Heart left ventricle (tissue), 16 donors: ENCODE results near the gene SLC9A8. TPM values are rescaled to one million over a fixed set of nuclear protein-coding genes. Genes with fewer than 3 reads are reported as not detected.

ENCODE experiments used
- ATAC-seq, 4 donors: fragments of 200-7000 bp; cut with Tn5 transposase; one replicate each; pipeline ENCODE4 v1.9.1; 2020 to 2022; ENCODE audit warnings: moderate library complexity in 4 of 4, mild to moderate bottlenecking in 3 of 4, moderate number of reproducible peaks in 1 of 4
- DNase-seq, 5 donors: peaks; one replicate each; pipeline ENCODE4 v3.0.0-alpha.2; 2020
- H3K27ac ChIP-seq, 12 donors: fragments of 200-600 bp; sonication (generic) in 4 of 12; one replicate each; pipeline versions ENCODE4 v1.5.0 to v1.8.0; 2016 to 2022; ENCODE audit warnings: mild to moderate bottlenecking in 2 of 12
- H3K27me3 ChIP-seq, 9 donors: fragments of 200-600 bp; sonication (generic) in 2 of 9; one replicate each; pipeline versions ENCODE4 v1.5.1 to v1.8.0; 2016 to 2022; ENCODE audit warnings: mild to moderate bottlenecking in 3 of 9
- H3K36me3 ChIP-seq, 9 donors: fragments of 200-600 bp; sonication (generic) in 2 of 9; one replicate each; pipeline versions ENCODE4 v1.5.0 to v1.8.0; 2018 to 2022; ENCODE audit warnings: mild to moderate bottlenecking in 2 of 9
- H3K4me1 ChIP-seq, 12 donors: fragments of 200-600 bp; sonication (generic) in 4 of 12; one replicate each; pipeline versions ENCODE4 v1.5.0 to v1.8.0; 2016 to 2022; ENCODE audit warnings: mild to moderate bottlenecking in 3 of 12
- H3K4me3 ChIP-seq, 12 donors: fragments of 200-600 bp; sonication (generic) in 4 of 12; one replicate each; pipeline versions ENCODE4 v1.5.0 to v1.8.0; 2017 to 2022; ENCODE audit warnings: mild to moderate bottlenecking in 9 of 12, moderate library complexity in 4 of 12
- H3K9me3 ChIP-seq, 12 donors: fragments of 200-600 bp; sonication (generic) in 4 of 12; one replicate each; pipeline versions ENCODE4 v1.5.0 to v1.8.0; 2016 to 2022; ENCODE audit warnings: mild to moderate bottlenecking in 1 of 12
- CTCF ChIP-seq, 12 donors: fragments of 200-600 bp; sonication (generic) in 4 of 12; IDR thresholded peaks; one replicate each; pipeline versions ENCODE4 v1.5.0 to v1.8.0; 2018 to 2022; ENCODE audit warnings: antibody characterized with exemption in 12 of 12, mild to moderate bottlenecking in 5 of 12
- POLR2A ChIP-seq, 2 donors: fragments of 450-650 bp; IDR thresholded peaks; one replicate each; pipeline ENCODE4 v1.6.1; 2017; ENCODE audit warnings: antibody characterized with exemption in 2 of 2, mild to moderate bottlenecking in 2 of 2, moderate library complexity in 2 of 2
- WGBS, 4 donors: extraction: QIAGEN DNeasy Blood & Tissue Kit in 2 of 4; methylation state at CpG; one replicate each; pipeline versions ENCODE4 v1.1.5 to v1.1.7; 2013 to 2018; 5-methylcytosine and 5-hydroxymethylcytosine counted together
- intact Hi-C, 10 donors: fragments of 100-400 bp; cut with DNase I; formaldehyde crosslinking; loops; one replicate each; pipeline versions ENCODE4 v1.11.1 to v1.14.2; 2022
- polyA plus RNA-seq, 2 donors: library from polyadenylated mRNA; stranded (reverse); fragments of 200-250 nt; gene quantifications; one replicate each; pipeline ENCODE4 v1.2.3, GENCODE V29; 2013
- total RNA-seq, 9 donors: library from RNA; depleted of rRNA in 2 of 9; stranded (reverse); fragments of >200 nt in 2 of 9; fragmentation: NEBNext Ultra II Directional in 3 of 9; extraction: Animal tissue kit (Norgen Biotek cat#: 25700) in 3 of 9; gene quantifications; one replicate each; pipeline versions ENCODE4 v1.1.0 to v1.2.4, GENCODE V29; 2016 to 2023
- donor health status: ischemic (EF 13 %, LVEDD 7.1; RV severe dilation, severe dysfunction).
- donor health status: healthy with polysubstance abuse.
- donor health status: DM: no; HTN: yes; CAD: no.
- donor health status: DM: no; HTN: no; CAD: no.
- donor health status: ischemic (EF 25% LVEDD 6.9; RV normal size, moderate dysfunction).
- donor health status: ischemic (EF 25% LVEDD 5.7; RV mildly dilated, moderate dysfunction).
- donor health status: healthy.
- donor health status: DM: yes; HTN: yes; CAD: no.
- donor health status: ischemic (EF 35%, LVEDD 5.7; RV mildly dilated, moderate dysfunction).
- donor health status: nonischemic (EF 11% LVEDD 7.7; RV severe dilation, severe dysfunction).
- donor health status: DM: yes; HTN: yes; CAD: no.
- donor health status: PGD.
- donor health status: ischemic (EF 29% LVEDD 5.4; RV normal size, mild dysfunction).
- donor health status: nonischemic (EF 23%, LVEDD 6.1; RV moderate dilation, normal function).

The SLC9A8 gene
- total and polyA plus RNA-seq, 11 donors: 4.6 to 12.5 (median 6.2) TPM

DNA sequence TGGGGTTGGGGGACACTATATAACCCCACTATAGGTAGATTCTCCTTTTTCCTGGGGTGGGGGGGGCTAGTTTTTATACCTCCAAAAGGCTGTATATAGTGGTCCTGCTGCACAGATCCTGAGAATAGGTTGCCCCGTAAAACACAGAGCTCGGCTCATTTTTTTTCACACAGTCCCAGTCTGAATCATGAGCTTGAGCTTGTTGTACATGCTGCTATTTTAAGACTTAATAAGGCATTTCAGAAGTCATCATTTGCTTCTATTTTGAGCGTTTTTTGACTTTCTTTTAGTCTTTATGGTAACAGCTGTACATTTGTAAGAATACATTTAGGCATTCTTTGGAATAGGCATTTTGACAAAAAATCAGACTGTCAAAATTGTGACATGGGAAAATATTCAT, 30.5 kb downstream of the SLC9A8 start:
- WGBS, 4 donors: 43 to 76% (median 54%) methylated on average over 3 of the region's 3 CpGs
- H3K4me3 ChIP-seq: no peak overlapping the region
- no peaks in the 10 kb centered on the region for H3K27me3 ChIP-seq
- TF ChIP-seq CTCF (IDR thresholded peaks at IDR 0.05): no peak
- TF ChIP-seq POLR2A (IDR thresholded peaks at IDR 0.05): no peak
- ATAC-seq: no peak
- H3K4me1 ChIP-seq: peaks cover 0 to 13% (median 5%) of the 10 kb centered on the region in 12 donors
- H3K9me3 ChIP-seq: peaks cover 0 to 7% (median 0%) of the 10 kb centered on the region in 12 donors
- intact Hi-C loops: loop anchor here in 4 of 10 donors (10.0 kb wide), 2 partner anchors 228 to 298 kb away; no protein-coding TSS in a partner anchor
- H3K36me3 ChIP-seq: peaks cover 2 to 58% (median 31%) of the 10 kb centered on the region in 9 donors
- DNase-seq: no peak
- H3K27ac ChIP-seq: peak overlapping the region in 1 of 12 donors; percentile 44

DNA sequence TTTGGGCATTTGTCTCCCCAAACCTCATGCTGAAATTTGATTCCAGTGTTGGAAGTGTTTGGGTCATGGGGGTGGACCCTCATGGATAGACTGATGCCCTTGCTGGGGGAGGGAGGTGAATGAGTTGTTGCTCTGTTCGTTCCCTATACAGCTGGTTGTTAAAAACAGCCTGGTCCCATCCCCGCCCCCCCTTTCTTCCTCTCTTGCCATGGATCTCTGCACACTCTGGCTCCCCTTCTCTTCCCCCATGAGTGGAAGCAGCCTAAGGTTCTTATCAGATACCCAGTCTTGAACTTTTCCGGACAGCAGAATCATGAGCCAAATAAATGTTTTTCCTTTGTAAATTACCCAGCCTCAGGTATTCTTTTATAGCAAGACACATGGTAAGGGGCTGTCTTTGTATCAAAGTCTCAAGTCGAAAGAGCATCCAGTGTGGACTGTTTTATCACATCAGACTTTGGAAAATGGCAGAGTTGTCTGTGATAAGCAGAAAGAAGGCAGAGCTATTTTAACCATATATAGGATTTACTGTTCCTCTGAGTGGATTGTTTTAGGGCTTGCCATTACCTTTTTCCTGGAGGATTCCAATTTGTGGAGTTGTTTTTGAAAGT, 31.2 kb downstream of the SLC9A8 start:
- 40 to 53% (median 49%) methylated on average over 4 of the region's 4 CpGs for WGBS, 4 donors
- Histone ChIP-seq H3K9me3 (peaks cover 0 to 7% (median 0%) of the 10 kb centered on the region in 12 donors), H3K27ac (peak overlapping the region in 1 of 12 donors; percentile 44), H3K36me3 (peaks cover 0 to 58% (median 38%) of the 10 kb centered on the region in 9 donors), H3K27me3 (no peaks in the 10 kb centered on the region), H3K4me3 (no peak overlapping the region), H3K4me1 (peaks cover 0 to 13% (median 5%) of the 10 kb centered on the region in 12 donors)
- intact Hi-C loops: loop anchor here in 4 of 10 donors (10.0 kb wide), 2 partner anchors 229 to 299 kb away; no protein-coding TSS in a partner anchor
- DNase-seq (no peak), ATAC-seq (peak in 1 of 4 donors; percentile 62)
- no peak for TF ChIP-seq POLR2A (IDR thresholded peaks at IDR 0.05)
- TF ChIP-seq CTCF (IDR thresholded peaks at IDR 0.05): no peak

DNA sequence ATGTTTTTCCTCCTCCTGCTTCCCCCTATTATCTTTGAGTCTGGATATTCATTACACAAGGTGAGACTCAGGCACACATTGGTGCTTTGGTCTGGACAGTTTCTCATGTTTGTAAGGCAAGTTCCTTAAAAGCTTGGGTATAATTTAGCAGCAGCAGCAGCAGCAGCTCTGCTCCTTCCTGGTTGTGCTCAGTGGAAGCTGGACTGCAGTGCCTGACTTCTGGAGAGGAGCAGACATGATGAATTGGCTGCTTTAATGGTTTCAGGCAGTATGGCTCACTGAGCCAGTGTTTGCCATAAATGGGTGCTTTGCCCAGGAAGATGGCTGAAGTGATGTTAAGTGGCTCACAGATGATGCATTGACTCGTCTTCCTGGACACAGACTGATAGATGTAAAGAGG, 32.4 kb downstream of the SLC9A8 start:
- Histone ChIP-seq H3K36me3 (peaks cover 0 to 58% (median 41%) of the 10 kb centered on the region in 9 donors), H3K4me3 (no peak overlapping the region), H3K4me1 (peaks cover 0 to 13% (median 5%) of the 10 kb centered on the region in 12 donors), H3K27me3 (no peaks in the 10 kb centered on the region), H3K9me3 (peaks cover 0 to 7% (median 0%) of the 10 kb centered on the region in 12 donors), H3K27ac (peak overlapping the region in 1 of 12 donors; percentile 31)
- ATAC-seq: no peak
- no peak for DNase-seq
- 71 to 83% (median 81%) methylated on average over 1 of the region's 1 CpG for WGBS, 4 donors
- TF ChIP-seq CTCF (IDR thresholded peaks at IDR 0.05) (no peak), POLR2A (IDR thresholded peaks at IDR 0.05) (no peak)
- intact Hi-C loops: loop anchor here in 5 of 10 donors (1.0 to 10.0 kb wide), 5 partner anchors 230 to 303 kb away; no protein-coding TSS in a partner anchor

DNA sequence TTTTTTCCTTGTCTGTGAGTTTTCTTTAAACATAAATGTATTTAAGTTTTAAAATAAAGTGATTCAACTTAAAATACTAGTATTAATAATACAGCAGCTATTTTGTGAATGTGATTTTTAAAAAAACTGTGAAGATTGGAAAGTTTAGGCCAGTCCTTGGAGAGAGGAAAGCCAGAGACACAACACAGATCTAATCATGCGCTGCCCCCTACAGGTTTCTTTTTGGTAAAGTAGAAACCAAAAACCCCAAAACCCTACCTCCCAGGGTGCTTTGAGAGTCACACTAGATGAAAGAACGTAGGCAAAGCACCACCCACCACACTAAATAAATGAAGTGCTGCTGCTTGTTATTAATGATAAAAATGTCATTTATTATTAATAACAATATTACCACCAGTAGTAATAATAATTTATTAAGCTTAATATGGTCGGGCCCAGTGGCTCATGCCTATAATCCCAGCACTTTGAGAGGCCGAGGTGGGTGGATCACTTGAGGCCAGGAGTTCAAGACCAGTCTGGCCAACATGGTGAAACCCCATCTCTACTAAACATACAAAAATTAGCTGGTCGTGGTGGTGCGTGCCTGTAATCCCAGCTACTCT, 33.7 kb downstream of the SLC9A8 start:
- 73 to 84% (median 79%) methylated on average over 6 of the region's 6 CpGs for WGBS, 4 donors
- peak; percentile 56 to 79 (median 62) for ATAC-seq

More for the DNA sequence above, 33.7 kb downstream of the SLC9A8 start:
- peaks cover 0 to 25% (median 14%) of the 10 kb centered on the region in 12 donors for H3K4me1 ChIP-seq
- peaks cover 0 to 56% (median 35%) of the 10 kb centered on the region in 9 donors for H3K36me3 ChIP-seq
- no peaks in the 10 kb centered on the region for H3K27me3 ChIP-seq
- intact Hi-C loops: loop anchor here in 9 of 10 donors (1.0 to 10.0 kb wide), 9 partner anchors 232 to 306 kb away; no protein-coding TSS in a partner anchor
- peaks cover 0 to 7% (median 0%) of the 10 kb centered on the region in 12 donors for H3K9me3 ChIP-seq
- H3K27ac ChIP-seq: no peak overlapping the region
- H3K4me3 ChIP-seq: no peak overlapping the region
- TF ChIP-seq CTCF (IDR thresholded peaks at IDR 0.05) (peak; percentile 42 to 72 (median 59)), POLR2A (IDR thresholded peaks at IDR 0.05) (no peak)
- DNase-seq: peak in 1 of 5 donors; percentile 38
